Lower lobe of right lung (tissue), 2 donors: Measurements from ENCODE around the gene TUBA1C. TPM values are rescaled to one million over a fixed set of nuclear protein-coding genes. Genes with fewer than 3 reads are reported as not detected.
"Not testable (repeated sequence)": the region's sequence is repeated elsewhere in the genome, so short reads cannot be mapped to it uniquely, and the experiment has no call there.

Experiments
- ATAC-seq, 2 donors: fragments of 200-7000 bp; cut with Tn5 transposase; one replicate each; pipeline ENCODE4 v1.9.1; 2020 to 2022; ENCODE audit warnings: mild to moderate bottlenecking in 2 of 2, moderate library complexity in 2 of 2
- DNase-seq: peaks from one replicate; pipeline ENCODE4 v3.0.0-alpha.2; 2020
- H3K27ac ChIP-seq: fragments of 200-600 bp; one replicate; pipeline ENCODE4 v1.8.0; 2022
- H3K27me3 ChIP-seq: fragments of 200-600 bp; one replicate; pipeline ENCODE4 v1.8.0; 2022; ENCODE audit warnings: low read depth
- H3K36me3 ChIP-seq: fragments of 200-600 bp; one replicate; pipeline ENCODE4 v1.8.0; 2022; ENCODE audit warnings: mild to moderate bottlenecking
- H3K4me1 ChIP-seq: fragments of 200-600 bp; one replicate; pipeline ENCODE4 v1.8.0; 2022
- H3K4me3 ChIP-seq: fragments of 200-600 bp; one replicate; pipeline ENCODE4 v1.8.0; 2022; ENCODE audit warnings: mild to moderate bottlenecking
- H3K9me3 ChIP-seq: fragments of 200-600 bp; one replicate; pipeline ENCODE4 v1.8.0; 2022
- CTCF ChIP-seq: fragments of 200-600 bp; IDR thresholded peaks from one replicate; pipeline ENCODE4 v1.8.0; 2022; ENCODE audit warnings: antibody characterized with exemption, mild to moderate bottlenecking
- intact Hi-C: fragments of 100-400 bp; cut with DNase I; formaldehyde crosslinking; loops from one replicate; pipeline ENCODE4 v1.11.0; 2022
- total RNA-seq: library from RNA; stranded (reverse); fragmentation: NEBNext Ultra II Directional; extraction: Animal tissue kit (Norgen Biotek cat#: 25700); gene quantifications from one replicate; pipeline ENCODE4 v1.2.1, GENCODE V29; 2021
- donor health status: DM: no; HTN: yes; CAD: no; lungs with severe emphysema.

The TUBA1C gene
- total RNA-seq, 1 donor from 2014 or later, result 96.0 TPM

GRCh38 chr12:49276304-49277290, 11.7 kb downstream of the TUBA1C start:
- Histone ChIP-seq H3K36me3 (peaks cover 23% of the 10 kb centered on the region), H3K4me3 (no peak overlapping the region), H3K27me3 (no peaks in the 10 kb centered on the region), H3K4me1 (peaks cover 12% of the 10 kb centered on the region), H3K27ac (no peak overlapping the region), H3K9me3 (no peaks in the 10 kb centered on the region)
- DNase-seq (peak; percentile 1), ATAC-seq (no peak)
- intact Hi-C loops, result no loop called here
- no peak for TF ChIP-seq CTCF

- H3K36me3 ChIP-seq, result peaks cover 17% of the 10 kb centered on the region
- H3K9me3 ChIP-seq, result no peaks in the 10 kb centered on the region
- no peak for TF ChIP-seq CTCF
- H3K27ac ChIP-seq, result no peak overlapping the region
- no peak overlapping the region for H3K4me3 ChIP-seq
- no peak for ATAC-seq
- H3K4me1 ChIP-seq, result peaks cover 12% of the 10 kb centered on the region
- peak; percentile 36 for DNase-seq
- H3K27me3 ChIP-seq, result no peaks in the 10 kb centered on the region
- intact Hi-C loops, result no loop called here
Measured at GRCh38 chr12:49277466-49277865, 12.6 kb downstream of the TUBA1C start.

- DNase-seq (peak; percentile 68), ATAC-seq (peak; percentile 73 to 82)
- intact Hi-C loops, result no loop called here
- H3K27ac ChIP-seq, result no peak overlapping the region
- H3K27me3 ChIP-seq, result no peaks in the 10 kb centered on the region
- TF ChIP-seq CTCF, result no peak
- H3K4me3 ChIP-seq, result no peak overlapping the region
- H3K9me3 ChIP-seq, result no peaks in the 10 kb centered on the region
- H3K36me3 ChIP-seq, result no peaks in the 10 kb centered on the region
- peaks cover 12% of the 10 kb centered on the region for H3K4me1 ChIP-seq
Measured at GRCh38 chr12:49279706-49280159, 14.9 kb downstream of the TUBA1C start.

GRCh38 chr12:49280545-49280944, 15.7 kb downstream of the TUBA1C start:
- H3K36me3 ChIP-seq, H3K9me3 ChIP-seq, H3K27me3 ChIP-seq, H3K4me3 ChIP-seq, DNase-seq, H3K27ac ChIP-seq, ATAC-seq, intact Hi-C loops: not testable (repeated sequence)
- H3K4me1 ChIP-seq, result peaks cover 12% of the 10 kb centered on the region

GRCh38 chr12:49282302-49282701, 17.4 kb downstream of the TUBA1C start:
- no peak for DNase-seq
- no peak for ATAC-seq
- peaks cover 12% of the 10 kb centered on the region for H3K4me1 ChIP-seq
- no peak overlapping the region for H3K4me3 ChIP-seq
- no peak for TF ChIP-seq CTCF
- no peak overlapping the region for H3K27ac ChIP-seq
- no peaks in the 10 kb centered on the region for H3K9me3 ChIP-seq
- H3K27me3 ChIP-seq, result peaks cover 9% of the 10 kb centered on the region
- H3K36me3 ChIP-seq, result no peaks in the 10 kb centered on the region
- intact Hi-C loops, result no loop called here

GRCh38 chr12:49282740-49283375, 18.0 kb downstream of the TUBA1C start:
- intact Hi-C loops, result not testable (repeated sequence)

More at GRCh38 chr12:49282740-49283375, 18.0 kb downstream of the TUBA1C start:
- not testable (repeated sequence) for DNase-seq, H3K36me3 ChIP-seq, H3K9me3 ChIP-seq, H3K4me3 ChIP-seq, ATAC-seq, H3K27ac ChIP-seq
- peaks cover 12% of the 10 kb centered on the region for H3K4me1 ChIP-seq
- peaks cover 15% of the 10 kb centered on the region for H3K27me3 ChIP-seq
